Measurements from ENCODE around the gene BRD3OS. TPM values are rescaled to one million over a fixed set of nuclear protein-coding genes. Genes with fewer than 3 reads are reported as not detected.
A peak's percentile ranks its signal among the peaks of the same experiment; 100 is the strongest.

Gene BRD3OS
- total and polyA plus RNA-seq, 9 donors: 14.5 to 28.1 (median 21.1) TPM

DNA sequence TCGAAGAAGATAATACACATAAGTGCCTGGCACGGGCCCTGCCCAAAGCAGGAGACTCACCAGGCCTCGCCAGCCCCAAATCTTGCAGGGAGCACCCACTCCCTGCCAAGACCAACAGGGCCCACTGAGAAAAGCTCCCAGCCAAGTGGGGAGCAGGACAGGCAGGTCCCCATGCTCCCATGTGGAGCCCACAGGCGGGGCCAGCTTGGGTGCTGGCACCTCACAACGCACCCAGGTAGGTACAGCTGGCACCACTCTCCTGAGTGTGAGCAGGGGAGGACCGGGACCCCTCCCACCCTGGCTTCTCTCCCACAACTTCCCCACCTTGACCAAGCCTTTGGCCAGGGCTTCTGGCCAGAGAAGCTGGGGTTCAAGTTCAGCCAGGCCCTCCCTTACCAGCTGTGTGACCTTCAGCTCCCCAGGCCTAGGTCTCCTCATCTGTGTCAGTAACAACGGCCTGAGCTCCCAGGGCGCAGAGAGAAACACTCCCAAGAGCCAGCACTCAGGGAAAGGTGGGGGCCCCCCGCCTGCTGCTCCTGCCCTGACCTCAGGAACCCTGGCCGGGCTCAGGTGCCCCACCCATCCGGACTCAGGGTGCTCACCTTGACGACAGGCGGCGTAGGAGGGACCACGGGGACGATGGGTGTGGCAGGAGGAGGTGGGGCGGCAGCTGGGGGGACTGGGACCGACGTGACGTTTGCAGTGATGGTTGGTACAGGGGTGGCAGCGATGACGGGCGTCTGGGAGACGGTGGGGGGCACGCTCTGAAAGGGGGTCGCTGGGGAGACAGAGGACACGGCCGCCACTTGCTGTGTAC, 24.7 kb downstream of the BRD3OS start:
- Histone ChIP-seq H3K4me1 (ENCODE audit: insufficient read depth) (peaks cover 1% of the 10 kb centered on the region), H3K27me3 (no peaks in the 10 kb centered on the region), H3K27ac (no peak overlapping the region), H3K9me3 (no peaks in the 10 kb centered on the region), H3K4me3 (no peak overlapping the region), H3K36me3 (no peaks in the 10 kb centered on the region)
- DNase-seq: no peak
- 85 to 88% (median 88%) methylated on average over 28 of the region's 28 CpGs for WGBS, 3 donors
- TF ChIP-seq, protein P1, sequence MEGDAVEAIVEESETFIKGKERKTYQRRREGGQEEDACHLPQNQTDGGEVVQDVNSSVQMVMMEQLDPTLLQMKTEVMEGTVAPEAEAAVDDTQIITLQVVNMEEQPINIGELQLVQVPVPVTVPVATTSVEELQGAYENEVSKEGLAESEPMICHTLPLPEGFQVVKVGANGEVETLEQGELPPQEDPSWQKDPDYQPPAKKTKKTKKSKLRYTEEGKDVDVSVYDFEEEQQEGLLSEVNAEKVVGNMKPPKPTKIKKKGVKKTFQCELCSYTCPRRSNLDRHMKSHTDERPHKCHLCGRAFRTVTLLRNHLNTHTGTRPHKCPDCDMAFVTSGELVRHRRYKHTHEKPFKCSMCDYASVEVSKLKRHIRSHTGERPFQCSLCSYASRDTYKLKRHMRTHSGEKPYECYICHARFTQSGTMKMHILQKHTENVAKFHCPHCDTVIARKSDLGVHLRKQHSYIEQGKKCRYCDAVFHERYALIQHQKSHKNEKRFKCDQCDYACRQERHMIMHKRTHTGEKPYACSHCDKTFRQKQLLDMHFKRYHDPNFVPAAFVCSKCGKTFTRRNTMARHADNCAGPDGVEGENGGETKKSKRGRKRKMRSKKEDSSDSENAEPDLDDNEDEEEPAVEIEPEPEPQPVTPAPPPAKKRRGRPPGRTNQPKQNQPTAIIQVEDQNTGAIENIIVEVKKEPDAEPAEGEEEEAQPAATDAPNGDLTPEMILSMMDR (IDR thresholded peaks at IDR 0.05): no peak
- no peak for TF ChIP-seq EP300 (IDR thresholded peaks at IDR 0.05)
- no peak for TF ChIP-seq POLR2A (IDR thresholded peaks at IDR 0.05)
- intact Hi-C loops (cut with DNase I): no loop called here

DNA sequence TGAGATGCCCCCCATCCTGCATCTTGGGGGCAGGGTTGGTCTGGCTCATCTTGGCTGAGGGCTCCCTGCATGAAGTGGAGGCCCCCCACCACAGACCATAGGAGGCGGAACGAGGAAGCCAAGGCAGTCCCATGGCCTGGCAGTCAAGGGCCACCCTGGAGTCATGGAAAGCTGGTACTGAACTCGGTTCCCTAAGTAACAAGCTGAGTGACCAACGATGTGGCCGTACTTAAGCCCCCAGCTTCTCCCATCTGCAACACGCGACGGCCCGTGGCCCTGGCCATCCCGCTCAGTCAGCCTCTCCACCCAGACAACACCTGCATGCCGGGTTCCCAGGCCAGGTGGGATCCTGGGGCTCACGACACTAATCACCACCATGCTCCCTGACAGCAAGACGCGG, 25.4 kb downstream of the BRD3OS start:
- Histone ChIP-seq H3K27me3 (no peaks in the 10 kb centered on the region), H3K27ac (no peak overlapping the region), H3K4me3 (no peak overlapping the region), H3K9me3 (no peaks in the 10 kb centered on the region), H3K4me1 (ENCODE audit: insufficient read depth) (peaks cover 6% of the 10 kb centered on the region), H3K36me3 (no peaks in the 10 kb centered on the region)
- intact Hi-C loops (cut with DNase I): no loop called here
- WGBS, 3 donors: 84 to 86% (median 85%) methylated on average over 14 of the region's 14 CpGs
- TF ChIP-seq EP300 (IDR thresholded peaks at IDR 0.05) (no peak), POLR2A (IDR thresholded peaks at IDR 0.05) (no peak)
- TF ChIP-seq, protein P1 (IDR thresholded peaks at IDR 0.05): no peak
- no peak for DNase-seq

DNA sequence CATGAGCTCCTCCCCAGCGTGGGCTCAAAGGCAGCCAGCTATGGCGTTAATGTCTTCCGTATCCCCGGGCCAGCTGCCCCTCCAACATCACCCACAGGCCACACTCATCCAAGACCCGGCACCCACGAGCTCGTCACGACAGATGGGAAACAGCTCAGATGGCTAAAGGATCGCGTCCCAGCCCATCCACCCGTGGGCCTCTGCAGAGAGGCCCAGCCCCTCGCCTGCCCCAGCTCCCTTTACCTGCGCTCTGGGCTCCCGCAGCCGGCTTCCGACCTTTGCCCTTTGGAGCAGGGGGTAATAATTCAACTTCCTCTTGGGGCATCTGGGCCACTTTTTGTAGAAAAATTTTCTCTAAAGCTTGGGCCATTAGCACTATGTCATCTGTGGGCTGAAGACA, 26.0 kb downstream of the BRD3OS start:
- intact Hi-C loops (cut with DNase I): no loop called here
- TF ChIP-seq EP300 (IDR thresholded peaks at IDR 0.05) (no peak), POLR2A (IDR thresholded peaks at IDR 0.05) (no peak)
- TF ChIP-seq, protein P1 (IDR thresholded peaks at IDR 0.05): no peak
- 79 to 82% (median 81%) methylated on average over 16 of the region's 16 CpGs for WGBS, 3 donors
- Histone ChIP-seq H3K4me1 (ENCODE audit: insufficient read depth) (peaks cover 12% of the 10 kb centered on the region), H3K27me3 (no peaks in the 10 kb centered on the region), H3K4me3 (no peak overlapping the region), H3K9me3 (no peaks in the 10 kb centered on the region), H3K27ac (no peak overlapping the region), H3K36me3 (no peaks in the 10 kb centered on the region)
- no peak for DNase-seq

DNA sequence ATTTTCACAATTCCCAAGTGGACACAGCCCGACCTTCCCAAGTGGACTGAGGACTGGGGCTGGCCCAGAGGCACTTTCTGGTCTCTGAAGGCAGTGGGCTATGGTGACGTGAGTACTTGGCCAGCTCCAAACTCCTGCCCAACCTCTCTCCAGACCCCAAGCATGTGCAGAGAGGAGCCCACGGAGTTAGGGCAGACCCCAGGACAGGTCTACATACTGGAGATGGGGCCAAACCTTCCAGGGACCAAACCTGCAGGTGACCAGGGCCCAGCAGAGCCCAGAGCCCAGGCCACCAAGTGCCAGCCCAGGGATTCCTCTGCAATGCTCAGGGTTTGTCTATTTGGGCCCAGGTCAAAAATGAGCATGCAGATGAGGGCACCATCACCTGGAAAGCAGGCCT, 27.2 kb downstream of the BRD3OS start:
- no peaks in the 10 kb centered on the region for H3K27me3 ChIP-seq
- WGBS, 3 donors: 86 to 90% (median 90%) methylated on average over 3 of the region's 3 CpGs
- TF ChIP-seq, protein P1 (IDR thresholded peaks at IDR 0.05): no peak
- TF ChIP-seq POLR2A (IDR thresholded peaks at IDR 0.05) (no peak), EP300 (IDR thresholded peaks at IDR 0.05) (no peak)
- peak in 2 of 5 donors; percentile 3 to 10 for DNase-seq
- H3K36me3 ChIP-seq: no peaks in the 10 kb centered on the region
- no peaks in the 10 kb centered on the region for H3K9me3 ChIP-seq
- intact Hi-C loops (cut with DNase I): no loop called here
- no peak overlapping the region for H3K27ac ChIP-seq
- no peak overlapping the region for H3K4me3 ChIP-seq
- H3K4me1 ChIP-seq (ENCODE audit: insufficient read depth): peaks cover 18% of the 10 kb centered on the region

All from ovary (tissue), 9 donors.